Effector memory CD8-positive, alpha-beta T cell (primary cell): ENCODE measurements around the gene OSBPL5.

Experiments
- ATAC-seq: fragments of 150-1000 bp; cut with Tn5 transposase; replicated peaks from 2 replicates; pipeline ENCODE4 v1.10.0; 2021; ENCODE audit warnings: mild to moderate bottlenecking, moderate library complexity
- DNase-seq, 3 experiments: peaks; one replicate each; pipeline ENCODE4 v3.0.0; 2021
- H3K27ac Mint-ChIP-seq, 2 donors: one replicate each; pipeline ENCODE4 v1.8.0; 2022; ENCODE audit warnings: mild to moderate bottlenecking in 2 of 2, mixed read lengths in 2 of 2, moderate library complexity in 2 of 2
- H3K27me3 Mint-ChIP-seq, 2 donors: one replicate each; pipeline ENCODE4 v1.8.0; 2022; ENCODE audit warnings: mixed read lengths in 2 of 2
- H3K36me3 Mint-ChIP-seq: one replicate; pipeline ENCODE4 v1.8.0; 2022; ENCODE audit warnings: mild to moderate bottlenecking, moderate library complexity, mixed read lengths; ENCODE audit not compliant: insufficient read depth
- H3K4me1 Mint-ChIP-seq, 2 donors: one replicate each; pipeline ENCODE4 v1.8.0; 2022; ENCODE audit warnings: low read depth in 2 of 2, mixed read lengths in 2 of 2
- H3K4me3 Mint-ChIP-seq, 2 donors: one replicate each; pipeline ENCODE4 v1.8.0; 2022; ENCODE audit warnings: mild to moderate bottlenecking in 2 of 2, mixed read lengths in 2 of 2, moderate library complexity in 2 of 2
- H3K9me3 Mint-ChIP-seq, 2 donors: one replicate each; pipeline ENCODE4 v1.8.0; 2022; ENCODE audit warnings: mixed read lengths in 2 of 2

OSBPL5 gene

DNA sequence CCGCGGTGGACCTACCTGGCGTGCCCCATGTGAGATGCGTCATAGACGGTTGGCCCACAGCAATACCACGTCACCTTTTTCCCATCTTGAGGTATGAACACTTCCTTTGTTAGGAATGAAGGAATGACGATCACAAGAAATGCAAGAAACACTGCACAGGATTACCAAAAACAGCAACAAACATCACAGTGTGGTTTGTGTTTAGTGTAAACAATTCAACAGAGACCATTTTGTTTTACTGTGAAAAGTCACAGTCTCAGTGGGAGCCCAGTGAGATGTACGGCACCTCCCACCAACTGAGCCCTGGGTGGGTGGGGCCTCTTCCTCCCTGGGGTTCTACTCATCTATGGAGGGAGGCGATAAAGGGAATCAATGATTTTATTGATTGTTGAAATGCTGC is 124.2 kb downstream of the OSBPL5 start:
- H3K36me3 Mint-ChIP-seq: peaks cover 51% of the 10 kb centered on the region
- no peaks in the 10 kb centered on the region for H3K27me3 Mint-ChIP-seq
- peak overlapping the region in 1 of 2 donors; percentile 32 for H3K27ac Mint-ChIP-seq
- no peaks in the 10 kb centered on the region for H3K9me3 Mint-ChIP-seq
- H3K4me1 Mint-ChIP-seq: peaks cover 17 to 33% of the 10 kb centered on the region in 2 donors
- DNase-seq (no peak), ATAC-seq (no peak)
- no peak overlapping the region for H3K4me3 Mint-ChIP-seq

- Mint-ChIP-seq H3K27me3 (no peaks in the 10 kb centered on the region), H3K36me3 (peaks cover 64% of the 10 kb centered on the region), H3K4me1 (peaks cover 14 to 20% of the 10 kb centered on the region in 2 donors), H3K9me3 (no peaks in the 10 kb centered on the region), H3K27ac (peak overlapping the region in 1 of 2 donors; percentile 66), H3K4me3 (no peak overlapping the region)
- DNase-seq: no peak
- no peak for ATAC-seq
Measured at GRCh38 chr11:3037945-3038271, 127.2 kb downstream of the OSBPL5 start.
